Measurements from ENCODE around the gene BACH2.

BACH2 gene

DNA sequence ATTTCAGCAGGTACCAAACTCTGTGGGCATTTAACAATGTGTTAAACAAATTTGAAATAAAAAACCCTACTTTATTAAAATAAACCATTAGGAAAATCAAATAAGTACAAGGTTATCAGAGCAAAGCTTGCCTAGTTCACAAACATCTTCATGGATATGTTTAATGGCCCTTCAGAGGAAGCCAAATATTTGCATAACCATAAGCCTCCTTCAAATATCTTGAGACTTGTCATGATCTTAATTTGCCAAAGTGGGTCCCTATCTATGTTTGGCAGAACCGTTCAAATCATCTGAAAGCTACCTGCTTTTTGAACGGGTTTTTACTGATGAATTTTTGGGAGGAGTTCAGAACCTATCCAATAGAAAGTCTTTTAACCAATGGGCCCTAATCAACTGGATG is 176.3 kb downstream of the BACH2 start:
- 0 out of 2 replicates have a peak, but pooled peaks cover 3% of the 10 kb centered on the region for H3K36me3 ChIP-seq (ENCODE audit: low read length)
- no peak overlapping the region for H3K27ac ChIP-seq (ENCODE audit: low read depth, low read length)
- no peaks in the 10 kb centered on the region for H3K79me2 ChIP-seq (ENCODE audit: insufficient read depth, low read length)
- H2AFZ ChIP-seq (ENCODE audit: low read depth, low read length, severe bottlenecking) = no peak overlapping the region
- H3K4me2 ChIP-seq (ENCODE audit: low read depth, low read length, poor library complexity, severe bottlenecking) = no peak overlapping the region
- no peaks in the 10 kb centered on the region for H3K9me3 ChIP-seq (ENCODE audit: insufficient read depth, low read length)
- H3K4me3 ChIP-seq (ENCODE audit: insufficient read depth, low read length, poor library complexity, severe bottlenecking) = no peak overlapping the region
- H4K20me1 ChIP-seq (ENCODE audit: low read depth, low read length) = no peaks in the 10 kb centered on the region
- H3K9me2 ChIP-seq (replicated peaks; ENCODE audit: insufficient read depth, low read length) = no peaks in the 10 kb centered on the region
- H3F3A ChIP-seq (ENCODE audit: insufficient read depth) = no peaks in the 10 kb centered on the region
- TF ChIP-seq EZH2phosphoT487 (conservative IDR thresholded peaks at IDR 0.05; ENCODE audit: low read length) = no peak
- TF ChIP-seq, protein P1, sequence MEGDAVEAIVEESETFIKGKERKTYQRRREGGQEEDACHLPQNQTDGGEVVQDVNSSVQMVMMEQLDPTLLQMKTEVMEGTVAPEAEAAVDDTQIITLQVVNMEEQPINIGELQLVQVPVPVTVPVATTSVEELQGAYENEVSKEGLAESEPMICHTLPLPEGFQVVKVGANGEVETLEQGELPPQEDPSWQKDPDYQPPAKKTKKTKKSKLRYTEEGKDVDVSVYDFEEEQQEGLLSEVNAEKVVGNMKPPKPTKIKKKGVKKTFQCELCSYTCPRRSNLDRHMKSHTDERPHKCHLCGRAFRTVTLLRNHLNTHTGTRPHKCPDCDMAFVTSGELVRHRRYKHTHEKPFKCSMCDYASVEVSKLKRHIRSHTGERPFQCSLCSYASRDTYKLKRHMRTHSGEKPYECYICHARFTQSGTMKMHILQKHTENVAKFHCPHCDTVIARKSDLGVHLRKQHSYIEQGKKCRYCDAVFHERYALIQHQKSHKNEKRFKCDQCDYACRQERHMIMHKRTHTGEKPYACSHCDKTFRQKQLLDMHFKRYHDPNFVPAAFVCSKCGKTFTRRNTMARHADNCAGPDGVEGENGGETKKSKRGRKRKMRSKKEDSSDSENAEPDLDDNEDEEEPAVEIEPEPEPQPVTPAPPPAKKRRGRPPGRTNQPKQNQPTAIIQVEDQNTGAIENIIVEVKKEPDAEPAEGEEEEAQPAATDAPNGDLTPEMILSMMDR (IDR thresholded peaks at IDR 0.05; ENCODE audit: insufficient read depth, low read length, poor library complexity, severe bottlenecking) = no peak
- no peaks in the 10 kb centered on the region for H3K27me3 ChIP-seq (ENCODE audit: low read length)
- H3K9ac ChIP-seq (ENCODE audit: low read length) = no peak overlapping the region

DNA sequence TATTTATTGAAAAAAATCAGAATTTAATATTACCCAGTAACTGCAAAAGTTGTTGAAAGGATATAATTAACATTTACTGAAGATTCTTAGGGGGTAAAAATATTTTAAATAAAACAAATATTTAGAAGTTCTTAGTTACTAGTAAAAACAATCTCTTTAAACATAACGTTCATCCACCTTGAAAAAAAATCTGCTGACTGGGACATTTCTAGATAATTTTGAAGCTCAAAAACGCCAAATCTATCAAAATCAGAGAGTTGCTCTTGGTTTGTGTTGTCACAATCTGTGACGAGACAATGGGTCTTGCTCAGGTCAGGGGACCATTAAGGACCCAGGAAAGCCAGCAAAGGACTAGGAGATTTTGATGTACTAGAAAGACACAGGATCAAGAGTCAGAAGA is 177.0 kb downstream of the BACH2 start:
- no peaks in the 10 kb centered on the region for H4K20me1 ChIP-seq (ENCODE audit: low read depth, low read length)
- no peaks in the 10 kb centered on the region for H3K79me2 ChIP-seq (ENCODE audit: insufficient read depth, low read length)

DNA sequence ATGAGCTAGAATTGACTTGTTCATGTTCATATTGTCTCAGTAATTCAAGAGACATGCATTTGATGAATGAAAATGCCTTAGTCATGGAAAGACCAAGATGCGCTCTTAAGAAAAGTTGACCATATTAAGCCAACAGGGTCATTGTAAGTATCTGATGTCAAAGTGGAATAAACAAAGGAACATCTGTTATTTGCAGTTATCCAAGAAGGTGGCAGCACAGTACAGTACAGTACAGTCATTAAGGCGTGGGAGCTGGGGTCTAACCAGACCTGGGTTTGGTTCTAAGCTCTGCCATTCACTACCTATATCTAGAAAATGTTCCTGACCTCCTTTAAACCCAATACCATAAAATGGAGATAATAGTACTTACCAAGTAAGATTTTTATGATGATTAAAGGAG is 178.1 kb downstream of the BACH2 start:
- Histone ChIP-seq H3K4me3 (ENCODE audit: insufficient read depth, low read length, poor library complexity, severe bottlenecking) (no peak overlapping the region), H3K27ac (ENCODE audit: low read depth, low read length) (no peak overlapping the region), H3K9ac (ENCODE audit: low read length) (no peak overlapping the region), H4K20me1 (ENCODE audit: low read depth, low read length) (no peaks in the 10 kb centered on the region), H3K36me3 (ENCODE audit: low read length) (0 out of 2 replicates have a peak, but pooled peaks cover 6% of the 10 kb centered on the region), H3K4me2 (ENCODE audit: low read depth, low read length, poor library complexity, severe bottlenecking) (no peak overlapping the region), H3K9me3 (ENCODE audit: insufficient read depth, low read length) (0 out of 2 replicates have a peak, but pooled peaks cover 5% of the 10 kb centered on the region), H3K9me2 (replicated peaks; ENCODE audit: insufficient read depth, low read length) (no peaks in the 10 kb centered on the region), H3F3A (ENCODE audit: insufficient read depth) (no peaks in the 10 kb centered on the region), H3K27me3 (ENCODE audit: low read length) (no peaks in the 10 kb centered on the region), H3K79me2 (ENCODE audit: insufficient read depth, low read length) (no peaks in the 10 kb centered on the region), H2AFZ (ENCODE audit: low read depth, low read length, severe bottlenecking) (no peak overlapping the region)
- TF ChIP-seq, protein P1 (IDR thresholded peaks at IDR 0.05; ENCODE audit: insufficient read depth, low read length, poor library complexity, severe bottlenecking) = no peak
- no peak for TF ChIP-seq EZH2phosphoT487 (conservative IDR thresholded peaks at IDR 0.05; ENCODE audit: low read length)

More for the DNA sequence above, 177.0 kb downstream of the BACH2 start:
- Histone ChIP-seq H2AFZ (ENCODE audit: low read depth, low read length, severe bottlenecking) (no peak overlapping the region), H3K27me3 (ENCODE audit: low read length) (no peaks in the 10 kb centered on the region), H3K9me2 (replicated peaks; ENCODE audit: insufficient read depth, low read length) (no peaks in the 10 kb centered on the region), H3K36me3 (ENCODE audit: low read length) (0 out of 2 replicates have a peak, but pooled peaks cover 3% of the 10 kb centered on the region), H3K9ac (ENCODE audit: low read length) (no peak overlapping the region), H3F3A (ENCODE audit: insufficient read depth) (no peaks in the 10 kb centered on the region), H3K4me2 (ENCODE audit: low read depth, low read length, poor library complexity, severe bottlenecking) (no peak overlapping the region), H3K9me3 (ENCODE audit: insufficient read depth, low read length) (no peaks in the 10 kb centered on the region), H3K27ac (ENCODE audit: low read depth, low read length) (no peak overlapping the region), H3K4me3 (ENCODE audit: insufficient read depth, low read length, poor library complexity, severe bottlenecking) (no peak overlapping the region)
- TF ChIP-seq, protein P1 (IDR thresholded peaks at IDR 0.05; ENCODE audit: insufficient read depth, low read length, poor library complexity, severe bottlenecking) = no peak
- no peak for TF ChIP-seq EZH2phosphoT487 (conservative IDR thresholded peaks at IDR 0.05; ENCODE audit: low read length)
